ENCODE data around the gene GATAD1.
"Not testable (repeated sequence)": the region's sequence is repeated elsewhere in the genome, so short reads cannot be mapped to it uniquely, and the experiment has no call there.

Gene GATAD1, protein sequence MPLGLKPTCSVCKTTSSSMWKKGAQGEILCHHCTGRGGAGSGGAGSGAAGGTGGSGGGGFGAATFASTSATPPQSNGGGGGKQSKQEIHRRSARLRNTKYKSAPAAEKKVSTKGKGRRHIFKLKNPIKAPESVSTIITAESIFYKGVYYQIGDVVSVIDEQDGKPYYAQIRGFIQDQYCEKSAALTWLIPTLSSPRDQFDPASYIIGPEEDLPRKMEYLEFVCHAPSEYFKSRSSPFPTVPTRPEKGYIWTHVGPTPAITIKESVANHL

DNA sequence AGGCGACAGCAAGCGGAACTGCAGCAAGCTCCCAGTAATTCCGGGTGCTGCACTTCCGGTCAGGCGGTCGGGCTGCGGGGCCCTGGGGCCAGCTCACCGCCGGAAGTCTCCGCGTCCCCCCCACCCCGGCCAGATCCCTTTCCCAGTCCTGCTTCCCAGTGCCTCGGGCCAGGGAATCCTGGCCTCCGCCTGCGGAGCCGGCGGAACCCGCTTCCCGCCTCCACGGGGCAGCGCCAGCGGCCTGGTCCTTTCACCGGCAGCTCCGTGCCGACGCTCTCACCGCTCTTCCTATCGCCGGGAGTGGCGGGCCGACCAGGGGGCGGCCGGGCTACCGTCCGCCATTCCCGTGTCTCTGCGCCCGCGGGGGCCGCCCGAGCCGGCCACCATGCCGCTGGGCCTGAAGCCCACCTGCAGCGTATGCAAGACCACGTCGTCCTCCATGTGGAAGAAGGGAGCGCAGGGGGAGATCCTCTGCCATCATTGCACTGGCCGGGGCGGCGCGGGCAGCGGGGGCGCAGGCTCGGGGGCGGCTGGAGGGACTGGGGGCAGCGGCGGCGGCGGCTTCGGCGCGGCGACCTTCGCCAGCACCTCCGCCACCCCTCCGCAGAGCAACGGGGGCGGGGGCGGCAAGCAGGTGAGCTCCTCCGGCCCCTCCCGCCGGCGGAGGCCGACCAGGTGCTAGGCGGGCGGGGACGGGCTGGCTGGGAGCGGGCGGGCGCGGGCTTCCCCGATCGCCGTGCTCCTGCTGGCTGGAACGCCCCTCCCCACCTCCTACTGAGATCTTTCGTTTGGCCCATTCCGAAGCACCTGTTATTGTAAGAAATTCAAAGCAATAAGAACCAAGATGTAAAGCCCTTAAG lies at the start of gene GATAD1:
GATAD1 (plus strand) TSS at position 138 of the 860 bp plus-strand sequence; CDS start at position 386, 248 bp downstream.
- peak; percentile 86 for DNase-seq (ENCODE audit: low spot score)

DNA sequence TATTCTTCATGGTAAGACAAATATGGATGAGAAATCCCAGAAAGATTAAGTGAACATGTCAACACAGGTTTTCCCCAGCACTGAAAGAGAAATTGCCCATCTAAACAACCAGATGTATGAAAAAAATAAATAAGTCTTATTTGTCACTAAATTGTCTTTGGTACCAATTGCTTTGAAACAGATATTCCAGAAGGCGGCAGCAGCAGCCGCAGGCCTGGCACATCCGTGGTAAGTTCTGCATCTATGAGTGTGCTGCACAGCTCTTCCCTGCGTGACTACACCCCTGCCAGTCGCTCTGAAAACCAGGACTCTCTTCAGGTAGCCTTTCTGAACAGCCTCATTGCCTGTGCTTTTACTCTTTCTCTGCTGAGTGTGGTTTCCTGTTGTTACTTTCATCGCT lies 49.7 kb upstream of the GATAD1 start:
- no peak for DNase-seq (ENCODE audit: low spot score)

DNA sequence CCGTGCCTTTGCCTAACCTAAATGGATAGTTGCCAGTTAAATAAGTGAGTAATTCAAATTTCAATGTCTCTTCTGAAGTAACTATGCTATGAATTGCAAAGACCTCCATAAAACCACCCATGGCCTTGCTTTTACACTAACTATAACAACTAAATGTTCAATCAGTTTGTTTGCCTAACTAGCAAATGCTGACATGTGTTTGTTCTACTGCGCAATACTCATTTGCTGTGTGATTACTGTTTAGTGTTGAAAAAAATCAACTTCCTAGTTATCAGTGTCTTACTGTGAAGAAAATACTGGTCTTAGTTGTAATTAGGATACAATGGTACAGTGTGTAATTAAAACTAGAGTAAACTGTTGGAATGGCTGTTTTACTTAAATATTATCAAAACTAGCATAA lies 47.3 kb upstream of the GATAD1 start:
- no peak for DNase-seq (ENCODE audit: low spot score)

DNA sequence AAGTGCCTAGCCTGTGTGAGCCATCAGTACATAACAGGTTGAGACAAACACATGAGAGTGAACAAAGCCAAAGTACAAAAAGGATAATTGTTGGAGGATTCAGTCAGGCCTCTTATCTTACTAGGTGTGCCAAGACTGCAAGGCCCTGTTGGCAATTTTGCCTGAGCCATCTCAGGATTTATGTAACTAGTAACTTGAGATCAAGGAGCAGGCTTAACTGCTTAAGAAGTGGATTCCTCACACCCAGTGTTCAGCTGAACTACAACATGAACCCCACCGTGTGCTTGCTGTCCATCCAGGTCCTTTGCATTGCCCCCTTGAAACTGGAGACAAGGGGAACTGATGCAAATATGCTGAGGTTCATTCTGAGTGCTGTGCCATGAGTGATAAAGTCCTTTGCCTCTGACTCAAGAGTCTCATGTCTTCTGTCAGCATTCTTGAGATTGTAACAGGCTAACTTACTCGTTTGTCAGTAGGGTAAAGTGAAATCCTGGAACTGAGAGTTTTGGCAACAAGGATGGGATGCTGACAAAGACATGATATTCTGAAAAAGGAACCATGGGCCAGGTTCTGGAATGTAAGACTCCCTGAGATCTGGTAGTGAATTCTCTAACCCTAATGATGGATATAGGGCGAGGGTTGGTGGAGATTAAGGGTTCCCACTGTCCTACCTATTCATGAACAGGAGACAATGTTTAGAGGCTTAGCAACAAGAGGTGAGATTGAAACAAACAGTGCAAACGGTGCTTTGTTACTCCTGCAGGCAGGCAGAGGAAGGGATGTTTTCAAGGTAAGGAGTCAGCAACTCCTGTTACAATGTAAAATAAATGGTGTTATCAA lies 44.1 kb upstream of the GATAD1 start:
- DNase-seq (ENCODE audit: low spot score) = no peak

DNA sequence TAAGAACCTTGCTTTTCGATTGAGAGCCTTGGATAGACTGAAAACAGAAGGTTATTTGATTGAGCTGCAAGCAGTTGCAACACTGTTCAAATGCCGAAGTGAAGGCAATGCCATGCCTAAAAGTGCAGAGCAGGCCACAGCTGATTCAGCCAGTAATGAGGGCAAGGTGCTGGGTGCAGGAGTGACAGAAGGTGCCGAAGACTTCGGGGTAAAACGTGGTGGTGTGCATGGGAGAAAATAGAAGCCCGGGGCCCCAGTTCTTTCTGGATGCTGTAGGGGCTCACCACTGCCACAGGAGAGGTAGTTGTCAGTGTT lies 43.6 kb upstream of the GATAD1 start:
- no peak for DNase-seq (ENCODE audit: low spot score)

DNA sequence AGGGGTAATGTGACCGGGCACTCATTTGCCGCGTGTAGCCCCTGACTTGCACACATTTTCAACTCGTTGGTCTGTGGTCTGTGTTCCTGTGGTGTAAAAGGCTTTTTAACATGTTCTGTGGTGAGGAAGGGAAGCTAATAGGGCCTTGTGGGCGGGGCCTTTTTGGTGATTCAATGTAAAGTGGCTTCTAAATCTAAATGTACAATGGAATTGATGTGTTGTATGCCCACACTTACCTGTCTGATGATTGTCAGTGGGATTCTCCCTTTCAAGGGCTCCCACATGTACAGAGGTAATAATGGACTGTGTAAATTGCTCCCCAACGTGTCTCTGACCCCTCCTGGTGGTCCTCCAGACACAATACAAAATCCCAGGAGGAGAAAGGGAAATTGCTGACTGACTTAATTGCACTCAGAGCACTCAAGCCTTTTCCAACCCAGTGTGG lies 43.1 kb upstream of the GATAD1 start:
- peak; percentile 23 for DNase-seq (ENCODE audit: low spot score)

DNA sequence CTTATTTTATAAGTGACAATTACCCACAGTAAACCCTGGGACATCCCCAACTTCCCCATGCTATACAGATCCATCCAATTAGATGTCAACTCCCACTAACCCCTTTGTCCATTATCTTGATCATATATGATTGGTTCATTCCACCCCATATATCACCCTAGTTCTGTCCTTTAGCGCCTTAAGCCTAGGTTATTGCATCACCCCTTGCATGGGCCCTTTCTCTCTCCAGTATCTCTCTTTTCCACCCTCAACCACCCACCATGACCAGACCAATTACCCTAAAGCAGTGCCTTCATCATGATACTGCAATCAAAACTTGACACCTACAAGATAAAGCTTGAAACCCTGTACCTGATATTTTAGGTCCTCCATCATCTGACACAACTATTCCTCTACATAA lies 37.9 kb upstream of the GATAD1 start:
- no peak for DNase-seq (ENCODE audit: low spot score)

DNA sequence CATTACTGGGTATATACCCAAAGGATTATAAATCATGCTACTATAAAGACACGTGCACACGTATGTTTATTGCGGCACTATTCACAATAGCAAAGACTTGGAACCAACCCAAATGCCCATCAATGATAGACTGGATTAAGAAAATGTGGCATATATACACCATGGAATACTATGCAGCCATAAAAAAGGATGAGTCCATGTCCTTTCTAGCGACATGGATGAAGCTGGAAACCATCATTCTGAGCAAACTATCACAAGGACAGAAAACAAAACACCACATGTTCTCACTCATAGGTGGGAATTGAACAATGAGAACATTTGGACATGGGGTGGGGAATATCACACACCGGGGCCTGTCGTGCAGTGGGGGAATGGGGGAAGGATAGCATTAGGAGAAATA lies 37.1 kb upstream of the GATAD1 start:
- DNase-seq (ENCODE audit: low spot score) = not testable (repeated sequence)

DNA sequence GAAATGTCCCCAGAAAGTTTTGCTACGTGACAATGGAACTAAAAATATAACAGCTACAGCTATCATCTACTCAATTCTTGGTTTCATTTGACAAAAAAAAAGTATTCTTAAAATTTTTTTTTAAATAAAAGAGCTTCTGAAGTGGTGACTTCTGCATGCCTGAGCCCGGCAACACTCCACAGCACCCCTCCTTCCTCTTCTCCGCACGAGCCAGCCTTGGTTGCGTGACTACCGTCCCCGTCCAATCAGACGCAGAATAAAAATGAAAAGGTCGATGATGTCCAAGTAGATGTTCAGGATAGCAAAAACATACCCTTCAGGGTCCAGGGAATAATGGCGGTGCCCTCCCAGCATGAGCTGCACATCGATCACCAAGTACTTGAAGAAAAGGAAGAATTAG lies 34.5 kb upstream of the GATAD1 start:
- no peak for DNase-seq (ENCODE audit: low spot score)

DNA sequence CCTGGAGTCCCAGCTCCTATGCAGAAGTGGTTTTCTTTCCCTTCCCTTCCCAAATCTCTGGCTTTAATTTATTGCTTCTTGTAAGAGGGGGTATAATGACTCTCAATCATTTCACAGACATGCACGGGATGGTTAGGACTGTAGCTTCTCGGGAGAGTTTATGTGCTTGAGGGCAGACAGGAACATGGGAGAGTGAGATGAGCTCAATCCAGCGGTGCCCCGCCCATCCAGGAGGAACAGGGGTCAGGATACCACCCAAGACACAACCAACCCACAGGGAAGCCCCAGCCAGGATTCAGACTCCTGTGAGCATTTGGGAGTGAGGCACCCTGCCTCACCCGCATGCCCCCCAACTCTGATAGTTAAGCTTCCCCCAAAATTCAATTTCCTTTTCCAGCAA lies 33.7 kb upstream of the GATAD1 start:
- no peak for DNase-seq (ENCODE audit: low spot score)

DNA sequence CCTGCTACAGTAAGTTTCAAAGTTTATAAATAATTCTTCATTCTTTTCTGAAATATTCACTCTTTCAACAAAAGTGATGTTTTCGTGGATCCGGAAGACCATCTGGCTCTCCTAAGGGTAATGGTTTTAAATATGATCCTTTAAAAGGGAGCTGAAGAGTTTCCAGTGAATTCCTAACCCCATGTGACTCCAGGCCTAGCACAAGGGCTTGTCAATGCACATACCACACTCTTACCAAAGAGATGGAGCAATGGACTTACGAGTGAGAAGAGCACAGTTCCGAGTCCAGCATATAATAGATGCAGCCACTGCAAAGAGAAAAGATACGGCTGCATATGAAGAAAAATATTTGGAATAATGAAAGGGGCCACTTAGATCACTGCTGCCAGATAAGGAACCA lies 32.1 kb upstream of the GATAD1 start:
- DNase-seq (ENCODE audit: low spot score) = no peak

DNA sequence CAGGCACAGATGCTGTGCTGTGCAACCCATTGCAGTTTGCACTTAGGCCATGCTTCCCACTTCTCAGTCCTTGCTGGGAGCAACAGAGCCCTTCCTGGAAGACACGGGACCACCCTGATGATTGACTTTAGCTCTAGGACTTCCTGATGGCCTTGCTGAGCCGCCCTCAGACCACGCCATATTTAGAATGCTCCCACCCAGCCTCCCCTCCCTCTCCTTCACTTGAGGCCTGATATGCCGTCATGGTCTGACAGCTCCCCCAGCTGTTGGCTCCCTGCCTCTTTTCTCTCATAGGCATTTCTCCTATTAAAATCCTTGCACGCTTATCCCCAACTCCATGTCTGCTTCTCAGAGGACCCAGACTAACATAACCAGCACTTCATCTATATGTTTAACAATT lies 29.4 kb upstream of the GATAD1 start:
- DNase-seq (ENCODE audit: low spot score) = no peak

DNA sequence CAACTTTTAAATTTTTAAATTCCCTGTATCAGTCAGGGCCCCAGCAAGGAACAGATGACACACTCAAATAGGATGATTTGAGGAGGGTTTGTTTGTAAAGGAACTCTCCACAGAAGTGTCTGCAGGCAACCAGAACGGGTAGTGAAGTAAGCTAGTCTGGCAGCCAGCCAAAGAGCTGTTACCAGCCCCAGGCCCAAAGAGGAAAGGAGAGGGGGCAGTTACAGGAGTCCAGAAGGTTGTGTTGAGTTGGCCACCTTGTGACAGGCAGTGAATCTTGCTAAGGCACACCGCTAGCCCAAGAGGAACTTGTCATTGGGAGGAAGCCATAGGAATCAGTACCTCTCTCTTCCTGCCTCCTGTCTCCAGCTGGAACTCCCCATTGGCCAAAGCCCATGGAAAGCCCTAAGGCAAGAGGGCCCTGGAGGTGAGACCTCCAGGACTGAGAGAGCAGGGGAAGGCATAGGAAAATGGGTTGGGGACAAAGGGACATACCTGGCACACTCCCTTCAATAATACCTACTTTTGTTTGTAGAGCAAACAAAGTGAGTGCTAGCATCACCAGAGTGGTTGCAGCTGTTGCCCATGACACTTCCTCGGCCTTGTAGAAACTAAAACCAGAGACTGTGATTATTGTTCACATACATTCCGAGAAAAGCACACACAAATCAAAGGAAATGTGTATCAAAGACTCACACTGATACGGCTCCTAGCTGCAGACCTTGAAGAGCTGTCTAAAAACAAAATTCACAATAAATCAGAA lies 25.4 kb upstream of the GATAD1 start:
- DNase-seq (ENCODE audit: low spot score) = no peak

DNA sequence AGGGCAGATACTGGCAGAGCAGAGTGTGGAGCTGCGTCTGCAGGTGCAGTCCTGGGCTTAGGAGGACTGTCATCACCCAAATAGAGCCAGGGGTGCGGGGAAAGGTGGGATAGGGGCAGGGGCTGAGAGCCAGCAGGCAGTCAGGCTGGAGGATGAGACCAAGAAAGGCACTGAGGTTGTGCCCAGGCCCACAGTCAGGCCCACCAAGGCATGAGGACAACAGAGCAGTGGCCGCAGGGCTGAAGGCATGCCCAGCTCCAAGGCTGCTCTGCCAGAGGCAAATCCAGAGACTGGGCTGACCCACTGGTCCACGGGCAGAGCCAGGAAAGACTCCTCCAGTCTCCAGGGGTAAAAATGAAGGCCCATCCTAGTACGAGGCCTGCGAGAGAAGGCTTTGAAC lies 24.4 kb upstream of the GATAD1 start:
- DNase-seq (ENCODE audit: low spot score) = no peak

DNA sequence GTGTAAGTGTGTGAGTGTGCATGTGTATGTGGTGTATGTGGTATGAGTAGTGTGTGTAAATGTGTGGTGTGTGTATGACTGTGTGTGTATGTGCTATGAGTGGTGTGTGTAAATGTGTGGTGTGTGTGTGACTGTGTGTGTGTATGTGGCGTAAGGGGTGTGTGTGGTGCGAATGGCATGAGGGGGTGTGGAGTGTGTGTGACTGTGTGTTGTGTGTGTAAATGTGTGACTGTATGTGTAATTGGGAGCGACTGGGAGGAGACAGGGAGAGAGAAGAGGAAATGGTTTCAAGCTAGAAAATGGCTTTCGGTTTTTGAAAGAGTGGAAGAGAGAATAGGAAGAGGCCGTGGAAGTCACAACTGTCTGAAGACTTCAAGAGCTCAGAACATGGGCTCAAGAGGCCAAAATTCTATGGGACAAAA lies 23.6 kb upstream of the GATAD1 start:
- DNase-seq (ENCODE audit: low spot score) = no peak

DNA sequence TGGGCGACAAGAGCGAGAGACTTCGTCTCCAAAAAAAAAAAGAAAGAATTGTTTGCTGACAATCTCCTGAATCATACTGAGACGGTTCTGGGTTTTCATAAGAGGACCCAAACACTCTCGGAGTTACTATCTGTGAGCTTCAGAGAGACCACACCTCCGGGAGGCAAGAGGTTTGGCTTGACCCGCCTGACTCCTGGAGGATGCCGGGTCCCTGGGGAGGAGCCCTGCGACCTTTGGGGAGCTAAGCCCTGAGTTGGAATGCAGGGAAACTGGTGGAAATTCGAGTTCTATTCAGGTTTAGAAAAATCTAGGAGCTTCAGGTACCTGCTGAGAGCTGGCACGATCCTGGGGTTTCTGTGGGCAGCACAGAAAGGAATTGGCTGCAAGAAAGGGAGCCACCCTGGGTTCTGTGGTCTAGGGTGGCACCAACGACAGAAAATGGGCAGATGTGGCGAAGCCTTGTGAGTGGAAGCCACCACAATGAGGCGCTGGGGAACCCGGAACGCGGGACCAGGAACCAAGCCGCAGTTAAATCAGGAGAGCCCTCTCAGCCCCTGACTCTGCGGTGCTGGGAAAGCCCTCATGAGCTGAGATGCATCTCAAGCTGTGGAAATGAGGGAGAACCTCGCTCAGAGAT lies 21.9 kb upstream of the GATAD1 start:
- DNase-seq (ENCODE audit: low spot score) = no peak

DNA sequence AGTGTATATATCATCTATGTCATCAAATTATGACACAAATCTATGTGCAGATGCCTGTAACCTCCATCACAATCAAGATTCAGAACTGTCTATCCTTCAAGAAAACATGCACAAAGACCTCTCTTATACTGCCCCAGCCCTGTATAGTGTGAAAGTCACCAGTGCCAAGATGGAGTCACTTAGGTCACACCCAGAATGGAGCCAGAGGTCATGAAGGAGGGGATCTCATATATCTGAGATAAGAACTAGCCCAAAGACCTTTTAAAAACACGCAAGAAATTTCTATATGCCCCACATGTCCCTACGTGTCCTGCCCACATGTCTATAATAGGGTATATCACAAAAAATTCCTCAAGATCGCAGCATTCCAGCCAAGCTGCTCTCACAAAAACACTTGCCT lies 20.1 kb upstream of the GATAD1 start:
- no peak for DNase-seq (ENCODE audit: low spot score)

DNA sequence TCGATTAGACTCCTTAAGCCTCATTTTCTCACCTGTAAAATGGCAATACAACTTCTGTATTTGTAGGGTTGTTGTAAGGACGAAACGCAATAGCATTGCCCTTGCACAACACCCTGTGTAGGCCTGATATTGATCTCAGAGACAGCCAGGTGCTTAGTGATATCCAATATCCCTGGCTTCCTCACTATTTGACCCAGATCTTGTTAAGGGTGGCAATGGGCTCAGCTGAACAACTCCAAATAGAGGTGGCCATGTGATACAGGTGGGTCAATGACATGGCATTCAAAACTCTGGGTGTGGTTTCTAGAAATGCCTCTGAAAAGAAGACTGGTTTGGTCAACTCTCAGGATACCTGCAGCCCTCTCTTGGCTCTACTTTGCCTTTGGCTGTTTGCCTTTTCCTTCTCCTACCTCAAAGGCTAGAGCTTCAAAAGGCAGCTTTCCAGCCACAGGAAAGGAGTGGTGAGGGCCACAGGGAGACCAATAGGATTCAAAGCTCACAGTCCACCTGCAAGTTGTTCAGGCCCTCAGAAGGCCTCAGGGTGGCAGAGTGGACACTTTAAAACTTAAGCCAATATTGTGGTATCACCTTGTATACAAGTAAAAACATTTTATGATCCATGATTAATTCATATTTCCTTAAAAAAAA lies 14.9 kb upstream of the GATAD1 start:
- DNase-seq (ENCODE audit: low spot score) = no peak

DNA sequence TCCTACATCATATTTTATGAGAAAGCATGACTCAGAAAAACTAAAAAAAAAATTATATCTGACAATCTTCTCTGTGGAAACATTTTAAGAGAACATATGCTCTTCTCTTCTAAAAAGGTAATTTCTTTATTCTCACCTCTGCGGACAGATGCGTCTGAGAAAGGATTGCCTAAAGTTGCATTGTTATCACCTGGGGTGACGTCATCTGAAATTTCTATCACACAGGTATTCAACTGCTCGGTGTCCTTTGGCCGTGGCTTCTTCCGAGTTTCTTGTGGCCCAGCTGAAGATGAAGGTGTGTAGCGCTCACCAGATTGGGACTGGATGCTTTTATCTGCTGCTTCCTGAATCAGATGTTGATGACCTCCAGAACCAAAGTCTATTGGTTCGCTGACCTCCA lies 14.3 kb upstream of the GATAD1 start:
- no peak for DNase-seq (ENCODE audit: low spot score)

DNA sequence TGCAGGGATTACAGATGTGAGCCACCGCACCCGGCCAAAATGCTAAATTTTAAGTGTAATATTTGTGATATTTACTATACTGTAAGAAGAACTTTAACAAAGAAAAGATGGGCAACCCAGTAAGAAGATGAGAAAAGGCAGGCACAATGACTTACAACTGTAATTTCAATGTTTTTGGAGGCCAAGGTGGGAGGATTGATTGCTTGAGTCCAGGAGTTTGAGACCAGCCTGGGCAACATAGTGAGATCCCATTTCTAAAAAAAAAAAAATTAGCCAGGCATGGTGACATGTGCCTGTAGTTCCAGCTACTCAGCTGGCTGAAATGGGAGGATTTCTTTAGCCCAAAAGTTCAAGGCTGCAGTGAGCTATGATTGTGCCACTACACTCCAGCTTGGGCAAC lies 11.7 kb upstream of the GATAD1 start:
- DNase-seq (ENCODE audit: low spot score) = no peak

Measured in CD4-positive, alpha-beta T cell treated with Interleukin-15 for 4 hours (primary cell).